H1 (cell line): Measurements from ENCODE around the gene TMEM30A. TPM values are rescaled to one million over a fixed set of nuclear protein-coding genes. Genes with fewer than 3 reads are reported as not detected.

Experiments
- ASH2L ChIP-seq: fragments of 200-600, 300-600 bp; sonication (generic); IDR thresholded peaks from one replicate; pipeline ENCODE4 v1.7.1; 2017; ENCODE audit warnings: low read length
- BACH1 ChIP-seq: IDR thresholded peaks from 2 replicates; pipeline ENCODE4 v1.6.1; 2012; ENCODE audit warnings: low read length, improper control_type of control experiment
- CTBP2 ChIP-seq: IDR thresholded peaks from 2 replicates; pipeline ENCODE4 v1.7.0; 2011; ENCODE audit warnings: borderline replicate concordance, mild to moderate bottlenecking, moderate library complexity, mixed read lengths, low read length; ENCODE audit not compliant: insufficient read depth, insufficient read length
- NANOG ChIP-seq: IDR thresholded peaks from 2 replicates; pipeline ENCODE4 v1.6.1; 2011; ENCODE audit warnings: low read length, low read depth, mild to moderate bottlenecking, inconsistent platforms; ENCODE audit not compliant: insufficient read depth, poor library complexity, severe bottlenecking
- RXRA ChIP-seq: IDR thresholded peaks from 2 replicates; pipeline ENCODE4 v1.6.1; 2011; ENCODE audit warnings: low read depth, mild to moderate bottlenecking, low read length, moderate library complexity; ENCODE audit not compliant: insufficient read depth
- polyA plus RNA-seq, 7 experiments: library from polyadenylated mRNA; depleted of rRNA in 3 of 7; stranded (reverse) in 5 of 7; unstranded in 2 of 7; fragments of >200 nt in 5 of 7; fragments of 200-250 nt in 2 of 7; gene quantifications; 1 replicate in 5 of 7; 2 replicates in 1 of 7; 4 replicates in 1 of 7; pipeline versions ENCODE4 v1.2.1 to v1.2.3, GENCODE V29; 2011 to 2013; ENCODE audit warnings: missing spikeins in 2 of 7, mixed read lengths in 2 of 7
- total RNA-seq: library from RNA; stranded (reverse); fragmentation: NEBNext Ultra II Directional; extraction: Animal tissue kit (Norgen Biotek cat#: 25700); gene quantifications from 2 replicates; pipeline ENCODE4 v1.2.1, GENCODE V29; 2021
- TF ChIP-seq, protein P1 (sequence below): fragments of 300-600 bp; sonication (generic); IDR thresholded peaks from 2 replicates; pipeline ENCODE4 v1.7.1; 2012; ENCODE audit warnings: low read length, moderate library complexity, mild to moderate bottlenecking, inconsistent platforms; ENCODE audit not compliant: insufficient replicate concordance
- TF ChIP-seq, protein P2 (sequence below), 3 experiments: IDR thresholded peaks; 1 replicate in 2 of 3; 2 replicates in 1 of 3; pipeline versions ENCODE4 v1.5.1 to v1.6.1; 2011; ENCODE audit warnings: low read length in 3 of 3, mild to moderate bottlenecking in 3 of 3, inconsistent platforms in 2 of 3, low read depth in 1 of 3, moderate library complexity in 1 of 3; ENCODE audit not compliant: insufficient read depth in 1 of 3; ENCODE audit errors: control extremely low read depth in 1 of 3
- TF ChIP-seq, protein P3 (sequence below): IDR thresholded peaks from 2 replicates; pipeline ENCODE4 v1.6.1; 2012; ENCODE audit warnings: inconsistent platforms

The TMEM30A gene
- total and polyA plus RNA-seq, 2 of the 8 experiments (the other 6 are each of a cell fraction or from before 2014, with no cell fraction given): 10.5 to 71.0 TPM

DNA sequence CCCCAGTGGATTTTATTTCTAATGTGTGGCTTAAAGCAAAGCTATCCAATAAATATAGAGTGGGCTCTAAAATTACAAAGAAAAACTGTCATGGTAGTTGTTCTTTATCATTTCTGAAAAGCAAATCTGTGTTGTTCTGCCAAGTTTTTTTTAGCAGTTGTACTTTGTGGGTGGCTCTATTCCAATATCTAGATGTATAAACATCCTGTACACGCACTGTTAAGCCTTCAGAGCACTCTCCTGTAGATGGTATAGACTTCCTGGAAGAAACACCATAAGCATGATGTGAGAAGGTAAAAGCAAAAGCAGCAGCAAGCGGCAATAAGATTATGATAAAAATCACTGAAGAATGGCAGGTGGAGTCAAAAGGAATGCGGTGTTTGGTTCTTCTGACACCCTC, 21.5 kb upstream of the TMEM30A start (continued):
- TF ChIP-seq, protein P1, sequence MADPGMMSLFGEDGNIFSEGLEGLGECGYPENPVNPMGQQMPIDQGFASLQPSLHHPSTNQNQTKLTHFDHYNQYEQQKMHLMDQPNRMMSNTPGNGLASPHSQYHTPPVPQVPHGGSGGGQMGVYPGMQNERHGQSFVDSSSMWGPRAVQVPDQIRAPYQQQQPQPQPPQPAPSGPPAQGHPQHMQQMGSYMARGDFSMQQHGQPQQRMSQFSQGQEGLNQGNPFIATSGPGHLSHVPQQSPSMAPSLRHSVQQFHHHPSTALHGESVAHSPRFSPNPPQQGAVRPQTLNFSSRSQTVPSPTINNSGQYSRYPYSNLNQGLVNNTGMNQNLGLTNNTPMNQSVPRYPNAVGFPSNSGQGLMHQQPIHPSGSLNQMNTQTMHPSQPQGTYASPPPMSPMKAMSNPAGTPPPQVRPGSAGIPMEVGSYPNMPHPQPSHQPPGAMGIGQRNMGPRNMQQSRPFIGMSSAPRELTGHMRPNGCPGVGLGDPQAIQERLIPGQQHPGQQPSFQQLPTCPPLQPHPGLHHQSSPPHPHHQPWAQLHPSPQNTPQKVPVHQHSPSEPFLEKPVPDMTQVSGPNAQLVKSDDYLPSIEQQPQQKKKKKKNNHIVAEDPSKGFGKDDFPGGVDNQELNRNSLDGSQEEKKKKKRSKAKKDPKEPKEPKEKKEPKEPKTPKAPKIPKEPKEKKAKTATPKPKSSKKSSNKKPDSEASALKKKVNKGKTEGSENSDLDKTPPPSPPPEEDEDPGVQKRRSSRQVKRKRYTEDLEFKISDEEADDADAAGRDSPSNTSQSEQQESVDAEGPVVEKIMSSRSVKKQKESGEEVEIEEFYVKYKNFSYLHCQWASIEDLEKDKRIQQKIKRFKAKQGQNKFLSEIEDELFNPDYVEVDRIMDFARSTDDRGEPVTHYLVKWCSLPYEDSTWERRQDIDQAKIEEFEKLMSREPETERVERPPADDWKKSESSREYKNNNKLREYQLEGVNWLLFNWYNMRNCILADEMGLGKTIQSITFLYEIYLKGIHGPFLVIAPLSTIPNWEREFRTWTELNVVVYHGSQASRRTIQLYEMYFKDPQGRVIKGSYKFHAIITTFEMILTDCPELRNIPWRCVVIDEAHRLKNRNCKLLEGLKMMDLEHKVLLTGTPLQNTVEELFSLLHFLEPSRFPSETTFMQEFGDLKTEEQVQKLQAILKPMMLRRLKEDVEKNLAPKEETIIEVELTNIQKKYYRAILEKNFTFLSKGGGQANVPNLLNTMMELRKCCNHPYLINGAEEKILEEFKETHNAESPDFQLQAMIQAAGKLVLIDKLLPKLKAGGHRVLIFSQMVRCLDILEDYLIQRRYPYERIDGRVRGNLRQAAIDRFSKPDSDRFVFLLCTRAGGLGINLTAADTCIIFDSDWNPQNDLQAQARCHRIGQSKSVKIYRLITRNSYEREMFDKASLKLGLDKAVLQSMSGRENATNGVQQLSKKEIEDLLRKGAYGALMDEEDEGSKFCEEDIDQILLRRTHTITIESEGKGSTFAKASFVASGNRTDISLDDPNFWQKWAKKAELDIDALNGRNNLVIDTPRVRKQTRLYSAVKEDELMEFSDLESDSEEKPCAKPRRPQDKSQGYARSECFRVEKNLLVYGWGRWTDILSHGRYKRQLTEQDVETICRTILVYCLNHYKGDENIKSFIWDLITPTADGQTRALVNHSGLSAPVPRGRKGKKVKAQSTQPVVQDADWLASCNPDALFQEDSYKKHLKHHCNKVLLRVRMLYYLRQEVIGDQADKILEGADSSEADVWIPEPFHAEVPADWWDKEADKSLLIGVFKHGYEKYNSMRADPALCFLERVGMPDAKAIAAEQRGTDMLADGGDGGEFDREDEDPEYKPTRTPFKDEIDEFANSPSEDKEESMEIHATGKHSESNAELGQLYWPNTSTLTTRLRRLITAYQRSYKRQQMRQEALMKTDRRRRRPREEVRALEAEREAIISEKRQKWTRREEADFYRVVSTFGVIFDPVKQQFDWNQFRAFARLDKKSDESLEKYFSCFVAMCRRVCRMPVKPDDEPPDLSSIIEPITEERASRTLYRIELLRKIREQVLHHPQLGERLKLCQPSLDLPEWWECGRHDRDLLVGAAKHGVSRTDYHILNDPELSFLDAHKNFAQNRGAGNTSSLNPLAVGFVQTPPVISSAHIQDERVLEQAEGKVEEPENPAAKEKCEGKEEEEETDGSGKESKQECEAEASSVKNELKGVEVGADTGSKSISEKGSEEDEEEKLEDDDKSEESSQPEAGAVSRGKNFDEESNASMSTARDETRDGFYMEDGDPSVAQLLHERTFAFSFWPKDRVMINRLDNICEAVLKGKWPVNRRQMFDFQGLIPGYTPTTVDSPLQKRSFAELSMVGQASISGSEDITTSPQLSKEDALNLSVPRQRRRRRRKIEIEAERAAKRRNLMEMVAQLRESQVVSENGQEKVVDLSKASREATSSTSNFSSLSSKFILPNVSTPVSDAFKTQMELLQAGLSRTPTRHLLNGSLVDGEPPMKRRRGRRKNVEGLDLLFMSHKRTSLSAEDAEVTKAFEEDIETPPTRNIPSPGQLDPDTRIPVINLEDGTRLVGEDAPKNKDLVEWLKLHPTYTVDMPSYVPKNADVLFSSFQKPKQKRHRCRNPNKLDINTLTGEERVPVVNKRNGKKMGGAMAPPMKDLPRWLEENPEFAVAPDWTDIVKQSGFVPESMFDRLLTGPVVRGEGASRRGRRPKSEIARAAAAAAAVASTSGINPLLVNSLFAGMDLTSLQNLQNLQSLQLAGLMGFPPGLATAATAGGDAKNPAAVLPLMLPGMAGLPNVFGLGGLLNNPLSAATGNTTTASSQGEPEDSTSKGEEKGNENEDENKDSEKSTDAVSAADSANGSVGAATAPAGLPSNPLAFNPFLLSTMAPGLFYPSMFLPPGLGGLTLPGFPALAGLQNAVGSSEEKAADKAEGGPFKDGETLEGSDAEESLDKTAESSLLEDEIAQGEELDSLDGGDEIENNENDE: no peak
- TF ChIP-seq, protein P2, sequence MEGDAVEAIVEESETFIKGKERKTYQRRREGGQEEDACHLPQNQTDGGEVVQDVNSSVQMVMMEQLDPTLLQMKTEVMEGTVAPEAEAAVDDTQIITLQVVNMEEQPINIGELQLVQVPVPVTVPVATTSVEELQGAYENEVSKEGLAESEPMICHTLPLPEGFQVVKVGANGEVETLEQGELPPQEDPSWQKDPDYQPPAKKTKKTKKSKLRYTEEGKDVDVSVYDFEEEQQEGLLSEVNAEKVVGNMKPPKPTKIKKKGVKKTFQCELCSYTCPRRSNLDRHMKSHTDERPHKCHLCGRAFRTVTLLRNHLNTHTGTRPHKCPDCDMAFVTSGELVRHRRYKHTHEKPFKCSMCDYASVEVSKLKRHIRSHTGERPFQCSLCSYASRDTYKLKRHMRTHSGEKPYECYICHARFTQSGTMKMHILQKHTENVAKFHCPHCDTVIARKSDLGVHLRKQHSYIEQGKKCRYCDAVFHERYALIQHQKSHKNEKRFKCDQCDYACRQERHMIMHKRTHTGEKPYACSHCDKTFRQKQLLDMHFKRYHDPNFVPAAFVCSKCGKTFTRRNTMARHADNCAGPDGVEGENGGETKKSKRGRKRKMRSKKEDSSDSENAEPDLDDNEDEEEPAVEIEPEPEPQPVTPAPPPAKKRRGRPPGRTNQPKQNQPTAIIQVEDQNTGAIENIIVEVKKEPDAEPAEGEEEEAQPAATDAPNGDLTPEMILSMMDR (IDR thresholded peaks at IDR 0.05; ENCODE audit: control extremely low read depth in 1 of 3, insufficient read depth in 1 of 3, low read depth in 1 of 3, low read length in 3 of 3): no peak
- no peak for TF ChIP-seq ASH2L
- no peak for TF ChIP-seq BACH1
- TF ChIP-seq RXRA: no peak
- TF ChIP-seq CTBP2: no peak
- no peak for TF ChIP-seq NANOG
- TF ChIP-seq, protein P3, sequence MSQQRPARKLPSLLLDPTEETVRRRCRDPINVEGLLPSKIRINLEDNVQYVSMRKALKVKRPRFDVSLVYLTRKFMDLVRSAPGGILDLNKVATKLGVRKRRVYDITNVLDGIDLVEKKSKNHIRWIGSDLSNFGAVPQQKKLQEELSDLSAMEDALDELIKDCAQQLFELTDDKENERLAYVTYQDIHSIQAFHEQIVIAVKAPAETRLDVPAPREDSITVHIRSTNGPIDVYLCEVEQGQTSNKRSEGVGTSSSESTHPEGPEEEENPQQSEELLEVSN: no peak
